Measurements from ENCODE around the gene NCAM1. TPM values are rescaled to one million over a fixed set of nuclear protein-coding genes. Genes with fewer than 3 reads are reported as not detected.
A peak's percentile ranks its signal among the peaks of the same experiment; 100 is the strongest.

The NCAM1 gene
- total RNA-seq, 1 donor from 2014 or later: 76.7 TPM

- no peak overlapping the region for H3K27ac Mint-ChIP-seq (ENCODE audit: unreplicated experiment)
- DNase-seq (ENCODE audit: low read depth, low spot score): no peak
Observed at GRCh38 chr11:113137713-113138529, 176.7 kb downstream of the NCAM1 start.

GRCh38 chr11:113138731-113139130, 177.5 kb downstream of the NCAM1 start:
- no peaks in the 10 kb centered on the region for H3K9me3 Mint-ChIP-seq
- H3K4me1 Mint-ChIP-seq: peaks cover 20% of the 10 kb centered on the region
- no peak for TF ChIP-seq CTCF (conservative IDR thresholded peaks at IDR 0.05)
- no peak overlapping the region for H3K27ac Mint-ChIP-seq (ENCODE audit: unreplicated experiment)
- peaks cover 2% of the 10 kb centered on the region for H3K27me3 Mint-ChIP-seq (ENCODE audit: low read depth)
- H3K4me3 Mint-ChIP-seq: no peak overlapping the region
- no peak for DNase-seq (ENCODE audit: low read depth, low spot score)
- no peaks in the 10 kb centered on the region for H3K36me3 Mint-ChIP-seq (ENCODE audit: low read depth)

More at GRCh38 chr11:113137713-113138529, 176.7 kb downstream of the NCAM1 start:
- TF ChIP-seq CTCF (conservative IDR thresholded peaks at IDR 0.05): no peak
- Mint-ChIP-seq H3K27me3 (ENCODE audit: low read depth) (peaks cover 2% of the 10 kb centered on the region), H3K4me1 (peaks cover 21% of the 10 kb centered on the region), H3K4me3 (no peak overlapping the region), H3K36me3 (ENCODE audit: low read depth) (no peaks in the 10 kb centered on the region), H3K9me3 (no peaks in the 10 kb centered on the region)

GRCh38 chr11:113141010-113141409, 179.8 kb downstream of the NCAM1 start:
- H3K27ac Mint-ChIP-seq (ENCODE audit: unreplicated experiment): no peak overlapping the region
- H3K4me3 Mint-ChIP-seq: no peak overlapping the region
- no peaks in the 10 kb centered on the region for H3K9me3 Mint-ChIP-seq
- no peak for TF ChIP-seq CTCF (conservative IDR thresholded peaks at IDR 0.05)
- H3K27me3 Mint-ChIP-seq (ENCODE audit: low read depth): peaks cover 2% of the 10 kb centered on the region
- peaks cover 20% of the 10 kb centered on the region for H3K4me1 Mint-ChIP-seq
- no peak for DNase-seq (ENCODE audit: low read depth, low spot score)
- no peaks in the 10 kb centered on the region for H3K36me3 Mint-ChIP-seq (ENCODE audit: low read depth)

GRCh38 chr11:113142508-113142907, 181.3 kb downstream of the NCAM1 start:
- no peak overlapping the region for H3K4me3 Mint-ChIP-seq
- H3K27ac Mint-ChIP-seq (ENCODE audit: unreplicated experiment): no peak overlapping the region
- no peaks in the 10 kb centered on the region for H3K36me3 Mint-ChIP-seq (ENCODE audit: low read depth)
- TF ChIP-seq CTCF (conservative IDR thresholded peaks at IDR 0.05): no peak
- peaks cover 26% of the 10 kb centered on the region for H3K4me1 Mint-ChIP-seq
- H3K27me3 Mint-ChIP-seq (ENCODE audit: low read depth): no peaks in the 10 kb centered on the region
- no peaks in the 10 kb centered on the region for H3K9me3 Mint-ChIP-seq
- DNase-seq (ENCODE audit: low read depth, low spot score): no peak

GRCh38 chr11:113147249-113147648, 186.0 kb downstream of the NCAM1 start:
- Mint-ChIP-seq H3K9me3 (no peaks in the 10 kb centered on the region), H3K27ac (ENCODE audit: unreplicated experiment) (peak overlapping the region; percentile 89), H3K36me3 (ENCODE audit: low read depth) (no peaks in the 10 kb centered on the region), H3K4me1 (peaks cover 30% of the 10 kb centered on the region), H3K4me3 (peak overlapping the region; percentile 49), H3K27me3 (ENCODE audit: low read depth) (no peaks in the 10 kb centered on the region)
- no peak for TF ChIP-seq CTCF (conservative IDR thresholded peaks at IDR 0.05)
- DNase-seq (ENCODE audit: low read depth, low spot score): peak; percentile 20

Data from neural crest cell (in vitro differentiated cells).